ENCODE results near the gene PDK4.

Gene PDK4

GRCh38 chr7:95611224-95611623 is 14.9 kb upstream of the PDK4 start:
- no peak for TF ChIP-seq POLR2AphosphoS5 (IDR thresholded peaks at IDR 0.05; ENCODE audit: low read depth, low read length)
- TF ChIP-seq TAF1 (IDR thresholded peaks at IDR 0.05; ENCODE audit: borderline replicate concordance, insufficient read depth, low read length): no peak
- no peak for TF ChIP-seq SIN3A (IDR thresholded peaks at IDR 0.05; ENCODE audit: borderline replicate concordance, insufficient read depth, low read length)
- TF ChIP-seq, protein P1, sequence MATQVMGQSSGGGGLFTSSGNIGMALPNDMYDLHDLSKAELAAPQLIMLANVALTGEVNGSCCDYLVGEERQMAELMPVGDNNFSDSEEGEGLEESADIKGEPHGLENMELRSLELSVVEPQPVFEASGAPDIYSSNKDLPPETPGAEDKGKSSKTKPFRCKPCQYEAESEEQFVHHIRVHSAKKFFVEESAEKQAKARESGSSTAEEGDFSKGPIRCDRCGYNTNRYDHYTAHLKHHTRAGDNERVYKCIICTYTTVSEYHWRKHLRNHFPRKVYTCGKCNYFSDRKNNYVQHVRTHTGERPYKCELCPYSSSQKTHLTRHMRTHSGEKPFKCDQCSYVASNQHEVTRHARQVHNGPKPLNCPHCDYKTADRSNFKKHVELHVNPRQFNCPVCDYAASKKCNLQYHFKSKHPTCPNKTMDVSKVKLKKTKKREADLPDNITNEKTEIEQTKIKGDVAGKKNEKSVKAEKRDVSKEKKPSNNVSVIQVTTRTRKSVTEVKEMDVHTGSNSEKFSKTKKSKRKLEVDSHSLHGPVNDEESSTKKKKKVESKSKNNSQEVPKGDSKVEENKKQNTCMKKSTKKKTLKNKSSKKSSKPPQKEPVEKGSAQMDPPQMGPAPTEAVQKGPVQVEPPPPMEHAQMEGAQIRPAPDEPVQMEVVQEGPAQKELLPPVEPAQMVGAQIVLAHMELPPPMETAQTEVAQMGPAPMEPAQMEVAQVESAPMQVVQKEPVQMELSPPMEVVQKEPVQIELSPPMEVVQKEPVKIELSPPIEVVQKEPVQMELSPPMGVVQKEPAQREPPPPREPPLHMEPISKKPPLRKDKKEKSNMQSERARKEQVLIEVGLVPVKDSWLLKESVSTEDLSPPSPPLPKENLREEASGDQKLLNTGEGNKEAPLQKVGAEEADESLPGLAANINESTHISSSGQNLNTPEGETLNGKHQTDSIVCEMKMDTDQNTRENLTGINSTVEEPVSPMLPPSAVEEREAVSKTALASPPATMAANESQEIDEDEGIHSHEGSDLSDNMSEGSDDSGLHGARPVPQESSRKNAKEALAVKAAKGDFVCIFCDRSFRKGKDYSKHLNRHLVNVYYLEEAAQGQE (IDR thresholded peaks at IDR 0.05; ENCODE audit: insufficient read depth in 1 of 2, low read depth in 2 of 2, low read length in 2 of 2): no peak
- no peak for TF ChIP-seq FOXP2 (optimal IDR thresholded peaks at IDR 0.05; ENCODE audit: borderline replicate concordance, extremely low read depth, extremely low read length, insufficient read depth)

- TF ChIP-seq FOXP2 (optimal IDR thresholded peaks at IDR 0.05; ENCODE audit: borderline replicate concordance, extremely low read depth, extremely low read length, insufficient read depth): no peak
- peak; percentile 68; the same call in 1 of the 2 replicates for TF ChIP-seq SIN3A (IDR thresholded peaks at IDR 0.05; ENCODE audit: borderline replicate concordance, insufficient read depth, low read length)
Observed at GRCh38 chr7:95609277-95609971, 13.1 kb upstream of the PDK4 start.

- TF ChIP-seq POLR2AphosphoS5 (IDR thresholded peaks at IDR 0.05; ENCODE audit: low read depth, low read length) (no peak), FOXP2 (optimal IDR thresholded peaks at IDR 0.05; ENCODE audit: borderline replicate concordance, extremely low read depth, extremely low read length, insufficient read depth) (peak; percentile 97), TAF1 (IDR thresholded peaks at IDR 0.05; ENCODE audit: borderline replicate concordance, insufficient read depth, low read length) (no peak), SIN3A (IDR thresholded peaks at IDR 0.05; ENCODE audit: borderline replicate concordance, insufficient read depth, low read length) (peak; percentile 68; the same call in 1 of the 2 replicates)
- TF ChIP-seq, protein P1 (IDR thresholded peaks at IDR 0.05; ENCODE audit: insufficient read depth in 1 of 2, low read depth in 2 of 2, low read length in 2 of 2): peak in 1 of 2 experiments; percentile 48; a peak in 1 of 4 replicates
Observed at GRCh38 chr7:95608359-95609173, 12.2 kb upstream of the PDK4 start.

DNA sequence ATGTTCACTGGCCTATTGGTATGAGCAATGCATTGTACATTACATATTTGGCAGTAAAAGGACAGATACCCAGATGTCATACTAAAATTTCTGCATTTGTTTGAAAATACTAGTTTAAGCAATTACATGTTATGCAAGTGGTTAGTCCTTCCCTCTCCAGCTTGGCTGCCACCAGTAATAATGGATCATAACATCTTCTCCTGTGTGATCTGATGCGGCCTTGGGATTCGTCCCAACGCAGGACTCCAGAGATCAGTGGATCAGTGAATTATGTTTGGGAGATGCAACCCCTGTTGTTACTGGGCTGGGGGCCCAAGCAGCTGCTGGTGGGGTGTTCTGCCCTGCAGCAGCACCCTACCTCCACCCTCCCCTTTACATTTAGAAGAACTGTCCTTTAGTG is 11.2 kb upstream of the PDK4 start:
- TF ChIP-seq, protein P1 (IDR thresholded peaks at IDR 0.05; ENCODE audit: insufficient read depth in 1 of 2, low read depth in 2 of 2, low read length in 2 of 2): no peak
- TF ChIP-seq TAF1 (IDR thresholded peaks at IDR 0.05; ENCODE audit: borderline replicate concordance, insufficient read depth, low read length): no peak
- TF ChIP-seq SIN3A (IDR thresholded peaks at IDR 0.05; ENCODE audit: borderline replicate concordance, insufficient read depth, low read length): no peak
- TF ChIP-seq POLR2AphosphoS5 (IDR thresholded peaks at IDR 0.05; ENCODE audit: low read depth, low read length): no peak
- no peak for TF ChIP-seq FOXP2 (optimal IDR thresholded peaks at IDR 0.05; ENCODE audit: borderline replicate concordance, extremely low read depth, extremely low read length, insufficient read depth)

GRCh38 chr7:95605275-95605674 is 9.0 kb upstream of the PDK4 start:
- TF ChIP-seq, protein P1 (IDR thresholded peaks at IDR 0.05; ENCODE audit: insufficient read depth in 1 of 2, low read depth in 2 of 2, low read length in 2 of 2): no peak
- TF ChIP-seq FOXP2 (optimal IDR thresholded peaks at IDR 0.05; ENCODE audit: borderline replicate concordance, extremely low read depth, extremely low read length, insufficient read depth) (no peak), TAF1 (IDR thresholded peaks at IDR 0.05; ENCODE audit: borderline replicate concordance, insufficient read depth, low read length) (no peak), SIN3A (IDR thresholded peaks at IDR 0.05; ENCODE audit: borderline replicate concordance, insufficient read depth, low read length) (no peak)
